Measurements from ENCODE around the gene DCAF5.

DCAF5 gene

DNA sequence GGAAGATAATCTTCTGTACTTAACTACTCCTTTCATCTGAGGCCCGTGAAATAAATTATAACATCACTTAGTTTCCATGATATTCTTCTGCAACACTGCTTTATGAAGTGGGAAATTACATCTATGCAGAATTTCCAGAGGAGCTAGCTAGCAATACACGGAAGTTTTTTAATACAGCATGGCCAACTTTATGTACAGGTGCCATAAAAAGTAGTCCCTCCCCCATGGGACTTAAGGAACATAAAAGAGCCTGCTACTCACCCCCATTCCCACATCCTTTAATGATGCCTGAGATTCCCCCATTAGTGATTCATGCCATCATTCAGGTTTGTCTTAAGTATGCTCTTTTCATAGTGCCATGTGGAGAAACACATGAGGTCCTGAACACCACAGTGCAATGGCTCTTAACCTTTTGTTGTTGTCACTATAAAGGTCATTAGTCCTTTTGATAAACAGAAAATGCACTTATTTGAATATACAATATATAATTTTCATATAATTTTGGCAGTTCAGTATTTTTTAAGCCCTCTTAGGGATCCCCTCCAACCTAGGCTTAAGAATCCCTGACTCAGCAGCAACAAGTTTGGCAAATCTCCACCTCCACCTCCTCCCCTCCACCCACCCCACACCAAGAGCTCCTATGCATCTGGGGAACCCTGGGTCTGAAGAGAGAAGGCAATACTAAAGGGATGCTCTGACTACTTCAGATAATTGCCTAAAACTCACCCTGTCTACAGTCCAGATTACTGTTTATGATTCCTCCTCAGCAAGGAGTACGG lies 37.3 kb downstream of the DCAF5 start:
- H3K27me3 ChIP-seq (ENCODE audit: control insufficient read depth, insufficient read depth, low read length) = no peaks in the 10 kb centered on the region
- H3K4me1 ChIP-seq (ENCODE audit: control insufficient read depth, insufficient read depth, low read length) = no peaks in the 10 kb centered on the region
- H3K4me2 ChIP-seq (ENCODE audit: low read length) = no peak overlapping the region
- peaks cover 62% of the 10 kb centered on the region for H3K36me3 ChIP-seq (ENCODE audit: insufficient read depth, low read length)
- no peak overlapping the region for H3K9ac ChIP-seq (ENCODE audit: low read depth, low read length)
- H3K4me3 ChIP-seq (ENCODE audit: low read length) = no peak overlapping the region
- H3K9me3 ChIP-seq (replicated peaks; ENCODE audit: low read length) = no peaks in the 10 kb centered on the region

DNA sequence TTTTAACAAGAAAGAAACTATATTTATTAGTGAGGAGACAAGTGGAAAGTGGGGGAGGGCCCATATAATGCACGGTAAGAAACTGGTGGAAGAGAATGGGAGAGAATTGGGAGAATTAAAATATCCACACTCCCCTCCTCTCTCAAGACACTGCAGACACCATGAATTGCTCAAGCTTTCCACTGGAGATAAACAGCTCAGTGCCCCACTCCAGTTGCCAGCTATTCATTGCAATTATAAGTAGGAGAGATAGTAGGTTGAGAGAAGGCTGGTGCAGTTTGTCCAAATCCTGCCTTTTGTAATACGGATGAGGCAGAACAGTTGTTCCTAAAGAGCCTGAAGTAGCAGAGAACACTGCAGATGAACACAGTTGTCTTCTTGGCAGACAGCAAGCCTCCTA lies 38.2 kb downstream of the DCAF5 start:
- H3K36me3 ChIP-seq (ENCODE audit: insufficient read depth, low read length) = peaks cover 62% of the 10 kb centered on the region
- H3K9ac ChIP-seq (ENCODE audit: low read depth, low read length) = no peak overlapping the region
- no peak overlapping the region for H3K4me3 ChIP-seq (ENCODE audit: low read length)
- no peaks in the 10 kb centered on the region for H3K9me3 ChIP-seq (replicated peaks; ENCODE audit: low read length)
- H3K4me1 ChIP-seq (ENCODE audit: control insufficient read depth, insufficient read depth, low read length) = no peaks in the 10 kb centered on the region
- H3K4me2 ChIP-seq (ENCODE audit: low read length) = no peak overlapping the region
- H3K27me3 ChIP-seq (ENCODE audit: control insufficient read depth, insufficient read depth, low read length) = no peaks in the 10 kb centered on the region

DNA sequence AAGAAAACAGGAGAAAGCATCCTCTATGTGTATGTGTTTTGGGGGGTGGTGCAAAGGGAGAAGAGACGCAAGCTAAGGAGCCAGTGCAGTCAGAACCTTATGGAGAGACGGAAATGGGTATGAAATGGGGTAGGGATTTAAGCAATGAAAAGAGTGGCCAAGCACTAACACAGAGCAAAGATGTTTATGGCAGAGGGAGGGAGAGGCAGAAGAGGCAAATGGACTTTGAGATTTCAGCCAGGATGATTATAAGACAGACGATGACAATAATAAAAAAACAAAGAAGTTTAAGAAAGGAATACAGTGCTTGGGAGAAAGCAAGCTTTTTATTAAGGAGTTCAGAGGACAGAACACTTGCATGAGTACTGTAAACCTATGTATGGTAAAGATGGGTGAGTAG lies 44.6 kb downstream of the DCAF5 start:
- Histone ChIP-seq H3K27me3 (ENCODE audit: control insufficient read depth, insufficient read depth, low read length) (no peaks in the 10 kb centered on the region), H3K36me3 (ENCODE audit: insufficient read depth, low read length) (peaks cover 14% of the 10 kb centered on the region), H3K4me2 (ENCODE audit: low read length) (no peak overlapping the region), H3K4me3 (ENCODE audit: low read length) (no peak overlapping the region), H3K9me3 (replicated peaks; ENCODE audit: low read length) (no peaks in the 10 kb centered on the region), H3K4me1 (ENCODE audit: control insufficient read depth, insufficient read depth, low read length) (peaks cover 8% of the 10 kb centered on the region), H3K9ac (ENCODE audit: low read depth, low read length) (no peak overlapping the region)

DNA sequence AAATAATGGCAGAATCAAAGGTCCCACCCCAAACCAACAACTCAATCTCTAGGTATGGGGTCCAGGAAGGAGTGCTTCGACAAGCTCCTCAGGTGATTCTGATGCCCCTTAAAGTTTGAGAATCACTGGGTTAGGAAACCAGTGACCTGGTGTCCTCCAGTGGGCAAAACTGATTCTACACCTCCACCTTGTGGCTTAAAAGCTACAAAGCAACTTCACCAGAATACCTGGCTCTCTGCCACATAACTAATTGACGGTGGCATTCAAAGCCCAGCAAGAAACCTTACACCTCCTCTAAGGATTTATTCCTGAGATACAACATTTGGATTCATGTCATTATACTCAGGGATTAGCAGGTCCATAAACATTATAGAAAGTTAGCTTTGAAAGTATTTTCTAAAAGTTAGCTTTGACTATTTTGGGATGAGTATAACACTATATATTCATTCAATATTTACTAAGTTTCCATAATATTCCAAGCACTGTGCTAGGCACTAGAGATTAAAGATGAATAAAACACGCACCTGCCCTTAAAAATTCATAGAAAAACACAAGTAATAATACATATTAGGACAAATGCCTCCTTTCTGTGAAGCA lies 45.4 kb downstream of the DCAF5 start:
- H3K27me3 ChIP-seq (ENCODE audit: control insufficient read depth, insufficient read depth, low read length) = no peaks in the 10 kb centered on the region
- no peak overlapping the region for H3K4me2 ChIP-seq (ENCODE audit: low read length)
- no peak overlapping the region for H3K4me3 ChIP-seq (ENCODE audit: low read length)
- peaks cover 19% of the 10 kb centered on the region for H3K36me3 ChIP-seq (ENCODE audit: insufficient read depth, low read length)
- no peak overlapping the region for H3K9ac ChIP-seq (ENCODE audit: low read depth, low read length)
- no peaks in the 10 kb centered on the region for H3K9me3 ChIP-seq (replicated peaks; ENCODE audit: low read length)
- peaks cover 8% of the 10 kb centered on the region for H3K4me1 ChIP-seq (ENCODE audit: control insufficient read depth, insufficient read depth, low read length)

DNA sequence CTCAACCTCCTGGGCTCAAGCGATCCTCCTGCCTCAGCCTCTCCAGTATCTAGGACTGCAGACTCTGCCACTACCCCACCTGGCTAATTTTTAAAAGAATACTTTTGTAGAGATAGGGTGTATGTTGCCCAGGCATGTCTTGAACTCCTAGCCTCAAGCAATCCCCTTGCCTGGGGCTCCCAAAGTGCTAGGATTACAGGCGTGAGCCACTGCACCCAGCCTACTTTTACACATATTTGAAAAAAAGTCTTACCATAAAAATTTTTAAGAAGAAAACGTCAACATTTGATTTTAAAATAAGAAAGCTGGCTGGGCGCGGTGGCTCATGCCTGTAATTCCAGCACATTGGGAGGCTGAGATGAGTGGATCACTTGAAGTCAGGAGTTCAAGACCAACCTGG lies 46.5 kb downstream of the DCAF5 start:
- Histone ChIP-seq H3K9ac (ENCODE audit: low read depth, low read length) (no peak overlapping the region), H3K4me2 (ENCODE audit: low read length) (no peak overlapping the region), H3K27me3 (ENCODE audit: control insufficient read depth, insufficient read depth, low read length) (no peaks in the 10 kb centered on the region), H3K9me3 (replicated peaks; ENCODE audit: low read length) (no peaks in the 10 kb centered on the region), H3K36me3 (ENCODE audit: insufficient read depth, low read length) (peaks cover 18% of the 10 kb centered on the region), H3K4me1 (ENCODE audit: control insufficient read depth, insufficient read depth, low read length) (peaks cover 11% of the 10 kb centered on the region), H3K4me3 (ENCODE audit: low read length) (no peak overlapping the region)

DNA sequence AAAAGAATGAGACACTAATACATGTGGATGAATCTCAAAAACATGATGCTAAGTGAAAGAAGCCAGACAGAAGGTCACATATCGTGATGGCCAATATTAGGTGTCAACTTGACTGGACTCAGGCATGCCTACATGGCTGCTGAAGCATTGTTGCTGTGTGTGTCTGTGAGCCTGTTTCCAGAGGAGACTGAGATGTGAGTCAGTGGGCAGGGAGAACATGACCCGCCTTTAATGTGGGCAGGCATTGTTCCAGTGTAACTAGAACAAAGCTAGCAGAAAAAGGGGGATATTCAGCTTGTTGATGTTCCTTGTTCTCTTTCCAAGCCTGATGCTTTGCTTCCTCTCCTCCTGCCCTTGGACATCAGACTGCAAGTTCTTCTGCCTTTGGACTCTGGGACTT lies 47.6 kb downstream of the DCAF5 start:
- Histone ChIP-seq H3K9ac (ENCODE audit: low read depth, low read length) (no peak overlapping the region), H3K9me3 (replicated peaks; ENCODE audit: low read length) (no peaks in the 10 kb centered on the region)

DNA sequence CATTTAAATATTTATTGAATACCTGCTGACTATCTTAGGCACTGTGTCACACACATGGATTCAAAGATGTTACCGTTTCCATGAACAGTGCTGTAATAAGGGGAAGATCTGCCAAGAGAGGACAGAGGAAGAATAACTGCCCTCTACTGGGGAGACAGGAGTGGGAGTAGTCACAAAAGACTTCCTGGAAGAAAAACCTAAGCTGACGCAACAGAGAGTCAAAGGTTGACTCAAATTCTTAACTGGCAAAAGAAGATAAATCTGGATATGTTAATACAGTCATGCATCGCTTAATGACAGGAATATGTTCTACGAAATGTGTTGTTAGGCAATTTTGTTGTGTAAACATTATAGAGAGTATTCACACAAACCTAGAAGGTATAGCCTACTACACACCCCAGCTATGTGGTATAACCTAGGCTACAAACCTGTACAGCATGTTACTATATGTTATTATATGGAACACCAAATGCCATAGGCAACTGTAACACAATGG lies 51.5 kb downstream of the DCAF5 start:
- Histone ChIP-seq H3K36me3 (ENCODE audit: insufficient read depth, low read length) (peaks cover 9% of the 10 kb centered on the region), H3K27me3 (ENCODE audit: control insufficient read depth, insufficient read depth, low read length) (no peaks in the 10 kb centered on the region), H3K4me3 (ENCODE audit: low read length) (no peak overlapping the region), H3K9me3 (replicated peaks; ENCODE audit: low read length) (no peaks in the 10 kb centered on the region), H3K4me2 (ENCODE audit: low read length) (no peak overlapping the region), H3K4me1 (ENCODE audit: control insufficient read depth, insufficient read depth, low read length) (peaks cover 17% of the 10 kb centered on the region), H3K9ac (ENCODE audit: low read depth, low read length) (peak overlapping the region; percentile 9)

More for the DNA sequence above, 47.6 kb downstream of the DCAF5 start:
- Histone ChIP-seq H3K27me3 (ENCODE audit: control insufficient read depth, insufficient read depth, low read length) (no peaks in the 10 kb centered on the region), H3K4me3 (ENCODE audit: low read length) (no peak overlapping the region), H3K4me2 (ENCODE audit: low read length) (peak overlapping the region; percentile 21), H3K36me3 (ENCODE audit: insufficient read depth, low read length) (peaks cover 12% of the 10 kb centered on the region), H3K4me1 (ENCODE audit: control insufficient read depth, insufficient read depth, low read length) (peaks cover 17% of the 10 kb centered on the region)

DNA sequence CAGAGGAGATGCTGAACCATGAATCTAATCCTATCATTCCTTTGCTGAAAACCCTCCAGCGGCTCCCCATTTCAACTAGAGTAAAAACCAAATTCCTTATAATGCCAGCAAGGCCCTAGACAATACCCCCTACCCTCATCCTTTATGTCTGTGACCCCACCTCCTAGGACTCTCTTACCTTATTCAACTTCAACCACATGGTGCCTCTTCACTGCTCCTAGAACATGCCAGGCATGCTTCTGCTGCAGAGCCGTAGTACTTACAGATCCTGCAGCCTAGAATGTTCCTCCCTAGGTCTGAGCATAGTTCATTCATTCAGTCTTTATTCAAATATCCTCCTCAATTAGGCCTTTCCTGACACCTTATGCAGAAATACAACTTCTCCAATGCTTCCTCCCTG lies 54.9 kb downstream of the DCAF5 start:
- H3K4me3 ChIP-seq (ENCODE audit: low read length) = no peak overlapping the region
- peaks cover 8% of the 10 kb centered on the region for H3K36me3 ChIP-seq (ENCODE audit: insufficient read depth, low read length)
- H3K9ac ChIP-seq (ENCODE audit: low read depth, low read length) = no peak overlapping the region
- no peaks in the 10 kb centered on the region for H3K27me3 ChIP-seq (ENCODE audit: control insufficient read depth, insufficient read depth, low read length)
- no peak overlapping the region for H3K4me2 ChIP-seq (ENCODE audit: low read length)
- H3K4me1 ChIP-seq (ENCODE audit: control insufficient read depth, insufficient read depth, low read length) = peaks cover 28% of the 10 kb centered on the region
- H3K9me3 ChIP-seq (replicated peaks; ENCODE audit: low read length) = no peaks in the 10 kb centered on the region

DNA sequence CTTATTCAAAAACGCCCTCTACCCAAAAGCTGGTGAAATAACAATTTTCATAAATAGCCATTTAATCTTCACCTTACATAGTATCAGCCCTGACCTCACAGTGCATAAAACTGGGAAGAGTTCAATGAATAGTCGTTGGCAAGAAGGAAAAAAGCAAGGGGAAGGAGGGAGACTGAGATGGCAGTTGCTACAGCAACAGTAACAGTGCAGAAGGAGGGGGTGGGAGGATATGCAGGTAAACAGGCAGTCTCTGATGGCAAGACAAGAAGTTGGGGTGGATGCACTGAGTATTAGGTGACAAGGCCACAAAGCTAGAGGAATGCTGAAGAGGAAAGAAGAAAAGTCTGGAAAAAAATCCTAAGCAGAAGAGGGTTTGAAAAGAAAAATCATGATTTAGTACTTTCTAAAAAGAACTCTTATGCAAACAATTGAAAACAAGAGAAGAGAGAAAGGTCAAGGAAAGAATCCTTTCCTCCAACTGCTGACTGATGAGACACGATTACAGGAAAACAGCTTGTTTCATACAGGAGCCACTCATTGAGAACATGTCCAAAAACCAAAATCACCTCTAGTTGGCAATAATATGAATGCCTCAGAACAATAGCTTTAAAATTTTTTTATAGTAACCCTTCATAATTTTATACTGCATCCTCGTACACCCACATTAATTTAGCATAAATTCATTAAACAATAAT lies 56.0 kb downstream of the DCAF5 start:
- Histone ChIP-seq H3K4me1 (ENCODE audit: control insufficient read depth, insufficient read depth, low read length) (peaks cover 30% of the 10 kb centered on the region), H3K27me3 (ENCODE audit: control insufficient read depth, insufficient read depth, low read length) (no peaks in the 10 kb centered on the region), H3K4me2 (ENCODE audit: low read length) (no peak overlapping the region), H3K36me3 (ENCODE audit: insufficient read depth, low read length) (peaks cover 6% of the 10 kb centered on the region), H3K4me3 (ENCODE audit: low read length) (no peak overlapping the region), H3K9ac (ENCODE audit: low read depth, low read length) (no peak overlapping the region), H3K9me3 (replicated peaks; ENCODE audit: low read length) (no peaks in the 10 kb centered on the region)

DNA sequence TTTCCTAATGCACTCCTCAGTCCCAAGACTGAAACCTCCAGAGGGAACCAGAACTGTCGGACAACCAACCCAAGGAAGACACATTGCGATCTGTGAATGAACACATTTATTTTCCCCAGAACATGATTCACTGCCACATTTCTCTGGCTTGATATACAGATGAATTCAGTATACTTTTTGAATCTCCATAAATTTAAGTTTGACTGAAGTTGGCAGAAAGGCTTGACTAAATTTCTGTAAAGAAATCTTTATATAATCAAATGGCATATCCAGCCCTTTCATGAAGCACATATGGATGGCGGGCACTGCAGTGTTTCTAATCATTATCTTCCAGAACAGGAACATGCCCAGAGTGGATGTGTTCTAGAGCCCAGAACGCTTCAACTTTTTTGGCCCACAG lies 56.7 kb downstream of the DCAF5 start:
- no peaks in the 10 kb centered on the region for H3K27me3 ChIP-seq (ENCODE audit: control insufficient read depth, insufficient read depth, low read length)
- H3K9ac ChIP-seq (ENCODE audit: low read depth, low read length) = no peak overlapping the region
- no peak overlapping the region for H3K4me3 ChIP-seq (ENCODE audit: low read length)
- peaks cover 12% of the 10 kb centered on the region for H3K36me3 ChIP-seq (ENCODE audit: insufficient read depth, low read length)
- peaks cover 26% of the 10 kb centered on the region for H3K4me1 ChIP-seq (ENCODE audit: control insufficient read depth, insufficient read depth, low read length)
- no peak overlapping the region for H3K4me2 ChIP-seq (ENCODE audit: low read length)
- H3K9me3 ChIP-seq (replicated peaks; ENCODE audit: low read length) = no peaks in the 10 kb centered on the region

DNA sequence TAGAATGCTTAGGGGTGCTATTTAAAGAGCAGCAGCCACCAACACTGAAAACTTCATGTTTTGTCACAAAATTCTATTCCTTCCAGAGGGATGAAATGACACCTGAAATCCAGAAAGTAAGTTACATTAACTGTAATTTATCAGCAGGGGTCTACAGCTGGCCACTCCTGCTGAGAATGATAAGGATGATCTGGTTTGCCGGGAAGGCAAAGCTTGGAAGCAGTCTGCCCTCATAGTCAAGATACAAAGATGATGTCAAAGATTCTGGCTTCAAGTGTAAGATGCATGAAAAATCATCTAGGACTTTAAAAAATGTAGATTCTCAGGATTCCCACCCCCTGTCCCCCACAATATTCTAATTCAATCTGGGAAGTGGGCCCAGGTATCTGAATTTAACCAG lies 58.4 kb downstream of the DCAF5 start:
- Histone ChIP-seq H3K4me3 (ENCODE audit: low read length) (no peak overlapping the region), H3K9ac (ENCODE audit: low read depth, low read length) (no peak overlapping the region), H3K36me3 (ENCODE audit: insufficient read depth, low read length) (peaks cover 28% of the 10 kb centered on the region), H3K27me3 (ENCODE audit: control insufficient read depth, insufficient read depth, low read length) (no peaks in the 10 kb centered on the region), H3K9me3 (replicated peaks; ENCODE audit: low read length) (no peaks in the 10 kb centered on the region), H3K4me1 (ENCODE audit: control insufficient read depth, insufficient read depth, low read length) (peaks cover 21% of the 10 kb centered on the region), H3K4me2 (ENCODE audit: low read length) (no peak overlapping the region)
